HepG2 (cell line): ENCODE measurements around the gene LIME1. TPM values are rescaled to one million over a fixed set of nuclear protein-coding genes. Genes with fewer than 3 reads are reported as not detected.

ENCODE experiments used
- NFYB ChIP-seq: sonication (generic); formaldehyde crosslinking; IDR thresholded peaks from 2 replicates; pipeline ENCODE4 v1.4.0; 2020; ENCODE audit warnings: missing genetic modification reagents
- NR2F2 ChIP-seq: IDR thresholded peaks from 2 replicates; pipeline ENCODE4 v1.6.1; 2012; ENCODE audit warnings: low read depth, inconsistent platforms, borderline replicate concordance
- PRDM15 ChIP-seq: sonication (generic); formaldehyde crosslinking; IDR thresholded peaks from 2 replicates; pipeline ENCODE4 v1.4.0; 2020; ENCODE audit warnings: missing genetic modification reagents
- RNF2 ChIP-seq: fragments of 450-650 bp; conservative IDR thresholded peaks from 2 replicates; pipeline ENCODE4 v1.6.1; 2016; ENCODE audit warnings: low read depth
- SCMH1 ChIP-seq: sonication (generic); formaldehyde crosslinking; IDR thresholded peaks from 2 replicates; pipeline ENCODE4 v1.9.0; 2021; ENCODE audit warnings: missing genetic modification reagents, mild to moderate bottlenecking, borderline replicate concordance
- ZMYM3 ChIP-seq: sonication (generic); formaldehyde crosslinking; IDR thresholded peaks from 2 replicates; pipeline ENCODE4 v1.5.1; 2020; ENCODE audit warnings: mild to moderate bottlenecking, missing genetic modification reagents
- ZNF331 ChIP-seq: sonication (generic); formaldehyde crosslinking; IDR thresholded peaks from 2 replicates; pipeline ENCODE4 v1.4.0; 2020; ENCODE audit warnings: missing genetic modification reagents
- ZNF75D ChIP-seq: sonication (generic); formaldehyde crosslinking; IDR thresholded peaks from 2 replicates; pipeline ENCODE4 v1.8.1; 2023; ENCODE audit warnings: missing genetic modification reagents, mild to moderate bottlenecking, borderline replicate concordance
- ZNF878 ChIP-seq: sonication (generic); formaldehyde crosslinking; IDR thresholded peaks from 2 replicates; pipeline ENCODE4 v1.8.1; 2023; ENCODE audit warnings: mild to moderate bottlenecking, missing genetic modification reagents, moderate library complexity
- polyA plus RNA-seq, 8 experiments: library from polyadenylated mRNA; depleted of rRNA in 3 of 8; stranded (reverse) in 7 of 8; unstranded in 1 of 8; fragments of >200 nt; fragmentation: Illumina TruSeq in 4 of 8; extraction: Trizol in 4 of 8; gene quantifications; 2 replicates each; pipeline versions ENCODE4 v1.2.1 to v1.2.3, GENCODE V29; 2011 to 2016; ENCODE audit warnings: low read depth in 4 of 8, missing spikeins in 1 of 8, mixed read lengths in 1 of 8; ENCODE audit not compliant: insufficient read depth in 1 of 8
- total RNA-seq, 5 experiments: library from RNA; depleted of rRNA; stranded (reverse); fragments of >200 nt; fragmentation: Illumina TruSeq; extraction: Trizol; gene quantifications; 2 replicates each; pipeline ENCODE4 v1.2.3, GENCODE V29; 2016; ENCODE audit warnings: low read depth in 1 of 5
- TF ChIP-seq, protein P1 (sequence below): sonication (generic); formaldehyde crosslinking; IDR thresholded peaks from 2 replicates; pipeline ENCODE4 v1.4.0; 2020; ENCODE audit warnings: missing genetic modification reagents
- TF ChIP-seq, protein P2 (sequence below): IDR thresholded peaks from 2 replicates; pipeline ENCODE4 v1.6.1; 2016; ENCODE audit warnings: mild to moderate bottlenecking
- TF ChIP-seq, protein P3 (sequence below): sonication (generic); formaldehyde crosslinking; IDR thresholded peaks from 2 replicates; pipeline ENCODE4 v1.4.0; 2020; ENCODE audit warnings: mild to moderate bottlenecking, missing genetic modification reagents
- TF ChIP-seq, protein P4 (sequence below): sonication (generic); formaldehyde crosslinking; IDR thresholded peaks from 2 replicates; pipeline ENCODE4 v1.4.0; 2020; ENCODE audit warnings: missing genetic modification reagents, borderline replicate concordance

The LIME1 gene
- total and polyA plus RNA-seq, 2 of the 13 experiments (the other 11 are each of a cell fraction or from before 2014, with no cell fraction given): 13.0 to 61.5 TPM

DNA sequence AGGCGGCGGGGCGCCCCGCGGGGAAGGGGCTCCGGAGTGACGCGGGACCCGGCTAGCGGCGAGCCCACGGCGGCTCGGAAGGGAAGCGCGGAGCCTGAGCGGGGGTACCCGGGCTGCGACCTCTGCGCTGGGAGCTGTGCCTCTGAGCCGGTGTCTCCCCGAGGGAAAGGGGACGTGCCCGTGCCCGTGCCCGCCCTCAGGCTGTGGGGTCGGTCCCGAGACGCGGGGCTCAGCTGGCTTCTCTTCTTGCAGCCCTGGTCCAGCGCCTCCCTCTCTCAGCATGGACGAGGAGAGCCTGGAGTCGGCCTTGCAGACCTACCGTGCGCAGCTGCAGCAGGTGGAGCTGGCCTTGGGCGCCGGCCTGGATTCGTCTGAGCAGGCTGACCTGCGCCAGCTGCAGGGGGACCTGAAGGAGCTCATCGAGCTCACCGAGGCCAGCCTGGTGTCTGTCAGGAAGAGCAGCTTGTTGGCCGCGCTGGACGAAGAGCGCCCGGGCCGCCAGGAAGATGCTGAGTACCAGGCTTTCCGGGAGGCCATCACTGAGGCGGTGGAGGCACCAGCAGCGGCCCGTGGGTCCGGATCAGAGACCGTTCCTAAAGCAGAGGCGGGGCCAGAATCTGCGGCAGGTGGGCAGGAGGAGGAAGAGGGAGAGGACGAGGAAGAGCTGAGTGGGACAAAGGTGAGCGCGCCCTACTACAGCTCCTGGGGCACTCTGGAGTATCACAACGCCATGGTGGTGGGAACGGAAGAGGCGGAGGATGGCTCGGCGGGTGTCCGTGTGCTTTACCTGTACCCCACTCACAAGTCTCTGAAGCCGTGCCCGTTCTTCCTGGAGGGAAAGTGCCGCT lies 27.9 kb upstream of the LIME1 start (continued):
- peak; percentile 43; the same call in 1 of the 2 replicates for TF ChIP-seq RNF2
- no peak for TF ChIP-seq SCMH1 (CRISPR knock-in tag)
- TF ChIP-seq ZMYM3 (CRISPR knock-in tag): no peak
- TF ChIP-seq, protein P1, sequence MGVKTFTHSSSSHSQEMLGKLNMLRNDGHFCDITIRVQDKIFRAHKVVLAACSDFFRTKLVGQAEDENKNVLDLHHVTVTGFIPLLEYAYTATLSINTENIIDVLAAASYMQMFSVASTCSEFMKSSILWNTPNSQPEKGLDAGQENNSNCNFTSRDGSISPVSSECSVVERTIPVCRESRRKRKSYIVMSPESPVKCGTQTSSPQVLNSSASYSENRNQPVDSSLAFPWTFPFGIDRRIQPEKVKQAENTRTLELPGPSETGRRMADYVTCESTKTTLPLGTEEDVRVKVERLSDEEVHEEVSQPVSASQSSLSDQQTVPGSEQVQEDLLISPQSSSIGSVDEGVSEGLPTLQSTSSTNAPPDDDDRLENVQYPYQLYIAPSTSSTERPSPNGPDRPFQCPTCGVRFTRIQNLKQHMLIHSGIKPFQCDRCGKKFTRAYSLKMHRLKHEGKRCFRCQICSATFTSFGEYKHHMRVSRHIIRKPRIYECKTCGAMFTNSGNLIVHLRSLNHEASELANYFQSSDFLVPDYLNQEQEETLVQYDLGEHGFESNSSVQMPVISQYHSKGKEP (CRISPR knock-in tag): no peak
- no peak for TF ChIP-seq ZNF331 (CRISPR knock-in tag)
- no peak for TF ChIP-seq PRDM15 (CRISPR knock-in tag)
- TF ChIP-seq NR2F2: no peak
- TF ChIP-seq, protein P2, sequence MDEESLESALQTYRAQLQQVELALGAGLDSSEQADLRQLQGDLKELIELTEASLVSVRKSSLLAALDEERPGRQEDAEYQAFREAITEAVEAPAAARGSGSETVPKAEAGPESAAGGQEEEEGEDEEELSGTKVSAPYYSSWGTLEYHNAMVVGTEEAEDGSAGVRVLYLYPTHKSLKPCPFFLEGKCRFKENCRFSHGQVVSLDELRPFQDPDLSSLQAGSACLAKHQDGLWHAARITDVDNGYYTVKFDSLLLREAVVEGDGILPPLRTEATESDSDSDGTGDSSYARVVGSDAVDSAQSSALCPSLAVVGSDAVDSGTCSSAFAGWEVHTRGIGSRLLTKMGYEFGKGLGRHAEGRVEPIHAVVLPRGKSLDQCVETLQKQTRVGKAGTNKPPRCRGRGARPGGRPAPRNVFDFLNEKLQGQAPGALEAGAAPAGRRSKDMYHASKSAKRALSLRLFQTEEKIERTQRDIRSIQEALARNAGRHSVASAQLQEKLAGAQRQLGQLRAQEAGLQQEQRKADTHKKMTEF: no peak
- TF ChIP-seq ZNF75D (CRISPR knock-in tag): no peak
- TF ChIP-seq, protein P3, sequence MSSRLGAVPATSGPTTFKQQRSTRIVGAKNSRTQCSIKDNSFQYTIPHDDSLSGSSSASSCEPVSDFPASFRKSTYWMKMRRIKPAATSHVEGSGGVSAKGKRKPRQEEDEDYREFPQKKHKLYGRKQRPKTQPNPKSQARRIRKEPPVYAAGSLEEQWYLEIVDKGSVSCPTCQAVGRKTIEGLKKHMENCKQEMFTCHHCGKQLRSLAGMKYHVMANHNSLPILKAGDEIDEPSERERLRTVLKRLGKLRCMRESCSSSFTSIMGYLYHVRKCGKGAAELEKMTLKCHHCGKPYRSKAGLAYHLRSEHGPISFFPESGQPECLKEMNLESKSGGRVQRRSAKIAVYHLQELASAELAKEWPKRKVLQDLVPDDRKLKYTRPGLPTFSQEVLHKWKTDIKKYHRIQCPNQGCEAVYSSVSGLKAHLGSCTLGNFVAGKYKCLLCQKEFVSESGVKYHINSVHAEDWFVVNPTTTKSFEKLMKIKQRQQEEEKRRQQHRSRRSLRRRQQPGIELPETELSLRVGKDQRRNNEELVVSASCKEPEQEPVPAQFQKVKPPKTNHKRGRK (CRISPR knock-in tag): 0 out of 2 replicates have a peak, but pooled peaks have one; percentile 33
- no peak for TF ChIP-seq ZNF878
- TF ChIP-seq, protein P4, sequence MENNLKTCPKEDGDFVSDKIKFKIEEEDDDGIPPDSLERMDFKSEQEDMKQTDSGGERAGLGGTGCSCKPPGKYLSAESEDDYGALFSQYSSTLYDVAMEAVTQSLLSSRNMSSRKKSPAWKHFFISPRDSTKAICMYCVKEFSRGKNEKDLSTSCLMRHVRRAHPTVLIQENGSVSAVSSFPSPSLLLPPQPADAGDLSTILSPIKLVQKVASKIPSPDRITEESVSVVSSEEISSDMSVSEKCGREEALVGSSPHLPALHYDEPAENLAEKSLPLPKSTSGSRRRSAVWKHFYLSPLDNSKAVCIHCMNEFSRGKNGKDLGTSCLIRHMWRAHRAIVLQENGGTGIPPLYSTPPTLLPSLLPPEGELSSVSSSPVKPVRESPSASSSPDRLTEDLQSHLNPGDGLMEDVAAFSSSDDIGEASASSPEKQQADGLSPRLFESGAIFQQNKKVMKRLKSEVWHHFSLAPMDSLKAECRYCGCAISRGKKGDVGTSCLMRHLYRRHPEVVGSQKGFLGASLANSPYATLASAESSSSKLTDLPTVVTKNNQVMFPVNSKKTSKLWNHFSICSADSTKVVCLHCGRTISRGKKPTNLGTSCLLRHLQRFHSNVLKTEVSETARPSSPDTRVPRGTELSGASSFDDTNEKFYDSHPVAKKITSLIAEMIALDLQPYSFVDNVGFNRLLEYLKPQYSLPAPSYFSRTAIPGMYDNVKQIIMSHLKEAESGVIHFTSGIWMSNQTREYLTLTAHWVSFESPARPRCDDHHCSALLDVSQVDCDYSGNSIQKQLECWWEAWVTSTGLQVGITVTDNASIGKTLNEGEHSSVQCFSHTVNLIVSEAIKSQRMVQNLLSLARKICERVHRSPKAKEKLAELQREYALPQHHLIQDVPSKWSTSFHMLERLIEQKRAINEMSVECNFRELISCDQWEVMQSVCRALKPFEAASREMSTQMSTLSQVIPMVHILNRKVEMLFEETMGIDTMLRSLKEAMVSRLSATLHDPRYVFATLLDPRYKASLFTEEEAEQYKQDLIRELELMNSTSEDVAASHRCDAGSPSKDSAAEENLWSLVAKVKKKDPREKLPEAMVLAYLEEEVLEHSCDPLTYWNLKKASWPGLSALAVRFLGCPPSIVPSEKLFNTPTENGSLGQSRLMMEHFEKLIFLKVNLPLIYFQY (CRISPR knock-in tag): no peak
- no peak for TF ChIP-seq NFYB
